ENCODE data around the gene GPR107. TPM values are rescaled to one million over a fixed set of nuclear protein-coding genes. Genes with fewer than 3 reads are reported as not detected.

Gene GPR107
- total RNA-seq, 4 donors from 2014 or later, result 19.9 to 34.7 (median 30.8) TPM

- no peak for TF ChIP-seq POLR2A (IDR thresholded peaks at IDR 0.05; ENCODE audit: low read depth)
- no peak for TF ChIP-seq EP300 (IDR thresholded peaks at IDR 0.05)
- TF ChIP-seq, protein P1, sequence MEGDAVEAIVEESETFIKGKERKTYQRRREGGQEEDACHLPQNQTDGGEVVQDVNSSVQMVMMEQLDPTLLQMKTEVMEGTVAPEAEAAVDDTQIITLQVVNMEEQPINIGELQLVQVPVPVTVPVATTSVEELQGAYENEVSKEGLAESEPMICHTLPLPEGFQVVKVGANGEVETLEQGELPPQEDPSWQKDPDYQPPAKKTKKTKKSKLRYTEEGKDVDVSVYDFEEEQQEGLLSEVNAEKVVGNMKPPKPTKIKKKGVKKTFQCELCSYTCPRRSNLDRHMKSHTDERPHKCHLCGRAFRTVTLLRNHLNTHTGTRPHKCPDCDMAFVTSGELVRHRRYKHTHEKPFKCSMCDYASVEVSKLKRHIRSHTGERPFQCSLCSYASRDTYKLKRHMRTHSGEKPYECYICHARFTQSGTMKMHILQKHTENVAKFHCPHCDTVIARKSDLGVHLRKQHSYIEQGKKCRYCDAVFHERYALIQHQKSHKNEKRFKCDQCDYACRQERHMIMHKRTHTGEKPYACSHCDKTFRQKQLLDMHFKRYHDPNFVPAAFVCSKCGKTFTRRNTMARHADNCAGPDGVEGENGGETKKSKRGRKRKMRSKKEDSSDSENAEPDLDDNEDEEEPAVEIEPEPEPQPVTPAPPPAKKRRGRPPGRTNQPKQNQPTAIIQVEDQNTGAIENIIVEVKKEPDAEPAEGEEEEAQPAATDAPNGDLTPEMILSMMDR (IDR thresholded peaks at IDR 0.05), result no peak
- TF ChIP-seq POLR2AphosphoS5 (IDR thresholded peaks at IDR 0.05), result no peak
- DNase-seq (ENCODE audit: extremely low spot score), result no peak
- no peaks in the 10 kb centered on the region for H3K36me3 ChIP-seq
- H3K27ac ChIP-seq (replicated peaks in 1 of 4), result no peak overlapping the region
- no peak overlapping the region for H3K4me3 ChIP-seq
- intact Hi-C loops (cut with DNase I), result no loop called here
- 83% methylated on average over 11 of the region's 12 CpGs for WGBS
- no peaks in the 10 kb centered on the region for H3K9me3 ChIP-seq
- peaks cover 0 to 7% (median 2%) of the 10 kb centered on the region in 4 donors for H3K4me1 ChIP-seq
- no peaks in the 10 kb centered on the region for H3K27me3 ChIP-seq
These were observed 101.9 kb downstream of the GPR107 start for GRCh38 chr9:130155647-130156046.

- no peak overlapping the region for H3K4me3 ChIP-seq
- H3K27ac ChIP-seq (replicated peaks in 1 of 4), result no peak overlapping the region
- H3K36me3 ChIP-seq, result no peaks in the 10 kb centered on the region
- H3K4me1 ChIP-seq, result peaks cover 0 to 7% (median 2%) of the 10 kb centered on the region in 4 donors
- intact Hi-C loops (cut with DNase I), result no loop called here
- H3K9me3 ChIP-seq, result no peaks in the 10 kb centered on the region
- no peak for DNase-seq (ENCODE audit: extremely low spot score)
- H3K27me3 ChIP-seq, result no peaks in the 10 kb centered on the region
- WGBS, result 40% methylated on average over 4 of the region's 6 CpGs
- TF ChIP-seq EP300 (IDR thresholded peaks at IDR 0.05), result no peak
- TF ChIP-seq, protein P1 (IDR thresholded peaks at IDR 0.05), result peak; percentile 35 to 59 (median 42)
- TF ChIP-seq POLR2AphosphoS5 (IDR thresholded peaks at IDR 0.05), result no peak
These were observed 103.0 kb downstream of the GPR107 start for GRCh38 chr9:130156672-130157071.

GRCh38 chr9:130157079-130157478 lies 103.4 kb downstream of the GPR107 start:
- intact Hi-C loops (cut with DNase I), result no loop called here
- no peak for TF ChIP-seq POLR2AphosphoS5 (IDR thresholded peaks at IDR 0.05)
- TF ChIP-seq, protein P1 (IDR thresholded peaks at IDR 0.05), result no peak
- Histone ChIP-seq H3K27ac (replicated peaks in 1 of 4) (no peak overlapping the region), H3K9me3 (no peaks in the 10 kb centered on the region), H3K4me1 (peaks cover 0 to 7% (median 2%) of the 10 kb centered on the region in 4 donors), H3K4me3 (no peak overlapping the region), H3K36me3 (no peaks in the 10 kb centered on the region), H3K27me3 (no peaks in the 10 kb centered on the region)
- 63% methylated on average over 7 of the region's 7 CpGs for WGBS
- DNase-seq (ENCODE audit: extremely low spot score), result no peak

DNA sequence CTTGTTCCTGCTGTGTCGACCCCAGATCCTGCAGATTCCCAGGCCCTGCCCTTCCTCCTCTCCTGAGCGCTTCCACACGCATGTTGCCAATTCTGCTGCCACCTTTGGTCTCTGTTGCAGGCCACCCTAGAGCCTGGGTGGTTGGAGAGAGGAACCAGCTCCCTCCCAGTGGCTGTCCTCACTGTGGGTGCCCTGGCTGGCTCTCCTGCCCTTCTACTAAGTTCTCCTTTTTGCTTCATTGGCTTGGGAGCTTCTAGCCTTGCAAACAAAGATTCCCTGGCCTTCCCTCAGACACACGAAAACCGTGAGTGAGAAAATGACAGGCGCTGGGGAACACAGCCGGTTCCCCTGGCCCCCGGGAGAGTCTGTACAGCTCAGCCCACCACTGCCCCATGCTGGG lies 104.3 kb downstream of the GPR107 start:
- intact Hi-C loops (cut with DNase I), result no loop called here
- Histone ChIP-seq H3K9me3 (no peaks in the 10 kb centered on the region), H3K4me3 (no peak overlapping the region), H3K4me1 (peaks cover 0 to 7% (median 2%) of the 10 kb centered on the region in 4 donors), H3K27me3 (no peaks in the 10 kb centered on the region), H3K36me3 (no peaks in the 10 kb centered on the region), H3K27ac (replicated peaks in 1 of 4) (no peak overlapping the region)
- DNase-seq (ENCODE audit: extremely low spot score), result no peak
- 94% methylated on average over 8 of the region's 8 CpGs for WGBS
- no peak for TF ChIP-seq POLR2A (IDR thresholded peaks at IDR 0.05; ENCODE audit: low read depth)
- no peak for TF ChIP-seq POLR2AphosphoS5 (IDR thresholded peaks at IDR 0.05)
- no peak for TF ChIP-seq EP300 (IDR thresholded peaks at IDR 0.05)
- TF ChIP-seq, protein P1 (IDR thresholded peaks at IDR 0.05), result no peak

- Histone ChIP-seq H3K4me3 (no peak overlapping the region), H3K9me3 (no peaks in the 10 kb centered on the region), H3K27me3 (no peaks in the 10 kb centered on the region), H3K27ac (replicated peaks in 1 of 4) (no peak overlapping the region), H3K36me3 (no peaks in the 10 kb centered on the region), H3K4me1 (peaks cover 0 to 7% (median 2%) of the 10 kb centered on the region in 4 donors)
- TF ChIP-seq POLR2AphosphoS5 (IDR thresholded peaks at IDR 0.05) (no peak), POLR2A (IDR thresholded peaks at IDR 0.05; ENCODE audit: low read depth) (no peak), EP300 (IDR thresholded peaks at IDR 0.05) (no peak)
- TF ChIP-seq, protein P1 (IDR thresholded peaks at IDR 0.05), result no peak
- WGBS, result 77% methylated on average over 8 of the region's 8 CpGs
- intact Hi-C loops (cut with DNase I), result no loop called here
- no peak for DNase-seq (ENCODE audit: extremely low spot score)
These were observed 105.4 kb downstream of the GPR107 start for GRCh38 chr9:130159057-130159456.

Data from esophagus muscularis mucosa (tissue), 4 donors.